ENCODE data around the gene HESX1. TPM values are rescaled to one million over a fixed set of nuclear protein-coding genes. Genes with fewer than 3 reads are reported as not detected.

Gene HESX1
- total RNA-seq, 1 donor from 2014 or later: 0.47 TPM

Other genes starting within 250 kb of the HESX1 start
- not detected for gene SPATA12, start 139.3 kb downstream of the HESX1 start, total RNA-seq
- 38.1 TPM for gene IL17RD, start 34.6 kb downstream of the HESX1 start, total RNA-seq
- gene APPL1, start 27.8 kb upstream of the HESX1 start, total RNA-seq: 174 TPM
- not detected for gene ASB14, start 92.7 kb upstream of the HESX1 start, total RNA-seq